ENCODE data around the gene CDCA5.
"Not testable (repeated sequence)": the region's sequence is repeated elsewhere in the genome, so short reads cannot be mapped to it uniquely, and the experiment has no call there.

CDCA5 gene

DNA sequence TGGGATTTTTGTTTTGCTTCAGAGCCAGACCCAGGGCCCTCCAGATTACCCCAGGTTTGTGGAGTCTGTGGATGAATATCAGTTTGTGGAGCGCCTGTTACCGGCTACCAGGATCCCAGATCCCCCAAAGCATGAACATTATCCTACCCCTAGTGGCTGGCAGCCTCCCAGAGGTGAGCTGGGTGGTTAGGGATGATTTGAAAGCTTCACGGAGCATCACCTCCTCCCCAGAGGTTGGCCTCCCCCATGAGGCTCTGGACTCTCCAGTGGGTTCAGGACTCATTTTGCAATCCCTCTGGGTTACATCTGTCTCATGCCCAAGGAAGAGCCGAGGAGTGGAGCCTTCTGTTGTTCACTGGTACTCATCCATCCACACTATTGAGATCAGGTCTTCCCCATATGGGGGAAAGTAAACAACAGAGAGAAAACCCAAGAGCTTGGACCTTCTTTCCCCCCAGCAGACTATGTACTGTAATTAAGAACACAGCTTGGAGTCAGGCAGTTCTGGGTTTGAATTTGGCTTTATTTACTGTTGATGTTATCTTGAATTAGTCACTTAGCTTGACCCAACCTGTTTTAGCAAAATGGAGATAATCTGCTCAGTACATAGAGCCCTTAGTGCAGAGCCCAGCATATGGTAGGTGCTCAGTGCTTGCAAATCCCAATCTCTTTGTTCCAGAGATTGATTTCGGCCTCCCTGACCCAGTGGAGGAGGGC is 40.8 kb upstream of the CDCA5 start:
- TF ChIP-seq, protein P1, sequence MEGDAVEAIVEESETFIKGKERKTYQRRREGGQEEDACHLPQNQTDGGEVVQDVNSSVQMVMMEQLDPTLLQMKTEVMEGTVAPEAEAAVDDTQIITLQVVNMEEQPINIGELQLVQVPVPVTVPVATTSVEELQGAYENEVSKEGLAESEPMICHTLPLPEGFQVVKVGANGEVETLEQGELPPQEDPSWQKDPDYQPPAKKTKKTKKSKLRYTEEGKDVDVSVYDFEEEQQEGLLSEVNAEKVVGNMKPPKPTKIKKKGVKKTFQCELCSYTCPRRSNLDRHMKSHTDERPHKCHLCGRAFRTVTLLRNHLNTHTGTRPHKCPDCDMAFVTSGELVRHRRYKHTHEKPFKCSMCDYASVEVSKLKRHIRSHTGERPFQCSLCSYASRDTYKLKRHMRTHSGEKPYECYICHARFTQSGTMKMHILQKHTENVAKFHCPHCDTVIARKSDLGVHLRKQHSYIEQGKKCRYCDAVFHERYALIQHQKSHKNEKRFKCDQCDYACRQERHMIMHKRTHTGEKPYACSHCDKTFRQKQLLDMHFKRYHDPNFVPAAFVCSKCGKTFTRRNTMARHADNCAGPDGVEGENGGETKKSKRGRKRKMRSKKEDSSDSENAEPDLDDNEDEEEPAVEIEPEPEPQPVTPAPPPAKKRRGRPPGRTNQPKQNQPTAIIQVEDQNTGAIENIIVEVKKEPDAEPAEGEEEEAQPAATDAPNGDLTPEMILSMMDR (IDR thresholded peaks at IDR 0.05; ENCODE audit: low read depth, low read length, missing control alignments): no peak
- DNase-seq (ENCODE audit: low read depth): no peak

DNA sequence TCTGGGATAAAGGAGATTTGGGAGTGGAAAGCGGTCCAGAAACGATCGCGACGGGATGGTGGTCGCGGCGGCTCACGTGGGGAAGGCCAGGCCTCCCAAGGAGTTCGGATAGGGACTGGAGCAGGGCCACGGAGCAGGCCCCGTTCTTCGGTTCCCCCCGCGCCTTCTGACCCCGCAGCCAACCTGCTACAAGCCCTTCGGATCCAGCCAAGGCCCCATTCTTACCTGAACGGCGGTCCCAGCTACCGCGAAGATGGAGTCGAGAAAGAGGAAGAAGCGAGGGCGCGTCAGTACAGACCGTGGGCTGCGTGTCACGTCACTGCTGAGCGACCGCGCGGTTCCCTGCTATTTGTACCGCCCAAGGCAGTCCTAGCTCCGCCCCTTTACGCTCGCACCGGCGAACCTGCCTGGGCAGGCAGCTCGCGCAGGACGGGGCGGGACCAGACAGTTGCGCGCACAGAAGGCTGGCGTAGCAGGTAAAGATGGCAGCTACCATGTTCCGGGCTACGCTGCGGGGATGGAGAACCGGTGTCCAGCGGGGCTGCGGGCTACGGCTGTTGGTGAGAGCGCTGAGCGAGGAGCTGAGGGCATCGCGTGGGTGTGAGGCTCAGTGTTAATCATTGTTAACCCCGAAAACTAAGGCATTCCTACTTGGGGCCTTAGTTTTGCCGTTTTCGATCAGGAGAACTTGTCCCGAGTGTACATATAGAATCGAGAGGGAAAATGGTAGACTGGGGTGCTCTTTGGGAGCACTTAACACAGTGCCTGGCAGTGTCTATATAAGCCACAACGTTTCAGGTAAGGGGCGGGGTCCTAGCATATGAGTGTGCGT is 38.2 kb upstream of the CDCA5 start, which contains the start of the genes FAU and MRPL49:
Gene FAU (minus strand): TSS at position 270 of the 832 bp plus-strand sequence. CDS start 321 bp downstream, outside the sequence.
Gene MRPL49 (plus strand): TSS at position 457 of the 832 bp plus-strand sequence. CDS start 26 bp downstream, at position 483.
- peak within 1 kb of the TSS; percentile 85 for H3K4me3 ChIP-seq (ENCODE audit: low read depth, low read length)
- peak; percentile 94 for DNase-seq (ENCODE audit: low read depth)
- TF ChIP-seq, protein P1 (IDR thresholded peaks at IDR 0.05; ENCODE audit: low read depth, low read length, missing control alignments): no peak

More for the DNA sequence above, 40.8 kb upstream of the CDCA5 start:
- no peak overlapping the region for H3K4me3 ChIP-seq (ENCODE audit: low read depth, low read length)

DNA sequence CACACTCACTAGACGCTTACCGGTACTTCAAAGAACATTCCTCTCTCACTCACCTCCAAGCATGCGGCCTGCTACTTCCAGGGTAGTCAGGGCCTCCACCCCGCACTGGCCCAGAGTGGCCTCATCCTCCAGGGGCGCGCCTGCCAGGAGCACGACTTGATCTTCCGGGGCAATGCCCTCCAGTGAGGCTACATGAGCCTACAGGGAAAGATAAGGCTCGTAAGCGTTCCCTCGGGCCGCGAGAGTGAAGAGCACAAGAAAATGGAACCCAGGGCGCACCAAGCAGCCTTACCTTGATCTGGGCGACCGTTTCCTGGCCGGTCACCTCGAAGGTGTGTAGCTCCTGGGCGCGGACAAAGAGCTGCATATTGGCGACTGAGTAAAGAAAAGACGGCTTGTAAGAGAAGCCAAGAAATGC is 37.6 kb upstream of the CDCA5 start:
- DNase-seq (ENCODE audit: low read depth): no peak
- TF ChIP-seq, protein P1 (IDR thresholded peaks at IDR 0.05; ENCODE audit: low read depth, low read length, missing control alignments): no peak
- H3K4me3 ChIP-seq (ENCODE audit: low read depth, low read length): peak overlapping the region; percentile 85

DNA sequence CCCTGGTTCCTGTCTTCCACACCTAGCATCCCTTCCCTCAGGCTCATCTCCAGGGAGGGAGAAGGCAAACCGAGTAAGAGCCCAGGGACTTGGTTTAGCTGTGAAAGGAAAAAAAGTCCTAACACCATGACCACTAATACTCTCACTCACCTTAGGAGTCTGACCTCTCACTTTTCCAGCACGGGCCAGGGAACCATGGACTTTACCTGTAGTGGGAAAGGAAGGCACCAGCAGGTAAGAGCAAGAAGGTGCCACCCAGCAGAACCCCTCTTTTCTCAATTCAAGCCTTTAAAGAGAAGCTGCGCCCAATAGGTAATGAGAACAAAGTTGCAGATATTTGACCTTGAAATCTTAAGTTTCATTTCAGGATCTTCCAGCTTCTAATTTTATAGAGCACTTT is 37.0 kb upstream of the CDCA5 start:
- no peak for DNase-seq (ENCODE audit: low read depth)
- TF ChIP-seq, protein P1 (IDR thresholded peaks at IDR 0.05; ENCODE audit: low read depth, low read length, missing control alignments): no peak
- peak overlapping the region; percentile 85 for H3K4me3 ChIP-seq (ENCODE audit: low read depth, low read length)

DNA sequence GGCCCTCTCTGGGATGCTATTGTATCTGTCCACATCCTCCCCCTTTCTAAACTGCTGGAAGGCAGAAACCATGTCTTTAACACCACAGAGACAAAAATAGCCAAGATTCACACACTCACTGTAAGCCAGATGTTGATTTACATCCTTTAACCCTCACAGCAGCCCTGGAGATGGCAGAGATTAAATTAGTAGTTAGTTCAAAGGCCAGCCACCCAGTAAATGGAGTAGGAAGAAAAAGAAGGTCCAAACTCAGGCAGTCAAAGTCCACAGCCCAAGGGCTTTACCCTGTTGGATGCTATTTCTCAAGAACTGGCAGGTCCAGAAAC is 35.8 kb upstream of the CDCA5 start:
- TF ChIP-seq, protein P1 (IDR thresholded peaks at IDR 0.05; ENCODE audit: low read depth, low read length, missing control alignments): no peak
- no peak overlapping the region for H3K4me3 ChIP-seq (ENCODE audit: low read depth, low read length)
- no peak for DNase-seq (ENCODE audit: low read depth)

DNA sequence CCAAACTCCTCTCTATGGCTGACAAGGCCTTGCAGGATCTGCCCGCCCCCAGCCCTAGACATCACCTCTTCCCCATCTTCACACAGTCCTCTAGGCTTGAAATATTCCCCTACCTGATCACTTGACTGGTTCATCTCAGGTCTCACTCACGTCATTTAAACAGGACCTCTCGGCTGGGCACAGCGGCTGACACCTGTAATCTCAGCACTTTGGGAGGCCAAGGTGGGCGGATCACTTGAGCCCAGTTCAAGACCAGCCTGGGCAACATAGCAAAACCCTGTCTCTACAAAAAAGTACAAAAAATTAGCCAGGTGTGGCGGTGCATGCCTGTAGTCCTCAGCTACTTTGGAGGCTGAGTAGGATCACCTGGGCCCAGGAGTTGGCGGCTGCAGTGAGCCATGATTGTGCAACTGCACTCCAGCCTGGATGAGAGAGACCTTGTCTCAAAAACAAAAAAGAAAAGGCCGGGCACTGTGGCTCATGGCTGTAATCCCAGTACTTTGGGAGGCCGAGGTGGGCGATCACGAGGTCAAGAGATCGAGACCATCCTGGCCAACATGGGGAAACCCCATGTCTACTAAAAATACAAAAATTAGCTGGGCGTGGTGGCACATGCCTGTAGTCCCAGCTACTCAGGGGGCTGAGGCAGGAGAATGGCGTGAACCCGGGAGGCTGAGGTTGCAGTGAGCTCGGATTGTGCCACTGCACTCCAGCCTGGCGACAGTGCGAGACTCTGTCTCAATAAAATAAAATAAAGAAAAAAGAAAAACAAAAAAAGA is 35.2 kb upstream of the CDCA5 start:
- H3K4me3 ChIP-seq (ENCODE audit: low read depth, low read length); DNase-seq (ENCODE audit: low read depth): not testable (repeated sequence)
